Measurements from ENCODE around the gene PTPN12.

DNA sequence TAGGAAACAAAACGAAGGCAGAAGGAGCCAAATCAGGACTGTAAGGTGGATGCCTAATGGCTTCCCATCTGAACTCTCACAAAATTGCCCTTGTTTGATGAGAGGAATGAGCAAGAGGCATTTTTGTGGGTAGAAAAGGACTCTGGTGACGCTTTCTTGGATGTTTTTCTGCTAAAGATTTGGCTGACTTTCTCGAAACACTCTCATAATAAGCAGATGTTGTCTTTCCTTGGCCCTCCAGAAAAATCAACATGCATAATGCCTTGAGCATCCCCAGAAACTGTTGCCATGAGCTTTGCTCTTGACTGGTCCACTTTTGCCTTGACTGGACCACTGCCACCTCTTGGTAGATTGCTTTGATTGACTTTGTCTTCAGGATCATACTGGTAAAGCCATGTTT, 13.5 kb downstream of the PTPN12 start:
- TF ChIP-seq, protein P1, sequence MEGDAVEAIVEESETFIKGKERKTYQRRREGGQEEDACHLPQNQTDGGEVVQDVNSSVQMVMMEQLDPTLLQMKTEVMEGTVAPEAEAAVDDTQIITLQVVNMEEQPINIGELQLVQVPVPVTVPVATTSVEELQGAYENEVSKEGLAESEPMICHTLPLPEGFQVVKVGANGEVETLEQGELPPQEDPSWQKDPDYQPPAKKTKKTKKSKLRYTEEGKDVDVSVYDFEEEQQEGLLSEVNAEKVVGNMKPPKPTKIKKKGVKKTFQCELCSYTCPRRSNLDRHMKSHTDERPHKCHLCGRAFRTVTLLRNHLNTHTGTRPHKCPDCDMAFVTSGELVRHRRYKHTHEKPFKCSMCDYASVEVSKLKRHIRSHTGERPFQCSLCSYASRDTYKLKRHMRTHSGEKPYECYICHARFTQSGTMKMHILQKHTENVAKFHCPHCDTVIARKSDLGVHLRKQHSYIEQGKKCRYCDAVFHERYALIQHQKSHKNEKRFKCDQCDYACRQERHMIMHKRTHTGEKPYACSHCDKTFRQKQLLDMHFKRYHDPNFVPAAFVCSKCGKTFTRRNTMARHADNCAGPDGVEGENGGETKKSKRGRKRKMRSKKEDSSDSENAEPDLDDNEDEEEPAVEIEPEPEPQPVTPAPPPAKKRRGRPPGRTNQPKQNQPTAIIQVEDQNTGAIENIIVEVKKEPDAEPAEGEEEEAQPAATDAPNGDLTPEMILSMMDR (IDR thresholded peaks at IDR 0.05; ENCODE audit: low read depth, low read length), result no peak
- TF ChIP-seq POLR2A (IDR thresholded peaks at IDR 0.05; ENCODE audit: extremely low read depth, insufficient read length) (no peak), MYC (IDR thresholded peaks at IDR 0.05; ENCODE audit: low read depth, low read length) (no peak)
- TF ChIP-seq, protein P2, sequence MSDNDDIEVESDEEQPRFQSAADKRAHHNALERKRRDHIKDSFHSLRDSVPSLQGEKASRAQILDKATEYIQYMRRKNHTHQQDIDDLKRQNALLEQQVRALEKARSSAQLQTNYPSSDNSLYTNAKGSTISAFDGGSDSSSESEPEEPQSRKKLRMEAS (IDR thresholded peaks at IDR 0.05; ENCODE audit: low read depth, low read length), result no peak

All from NB4 (cell line).